ENCODE measurements around the gene GTF2IRD1. TPM values are rescaled to one million over a fixed set of nuclear protein-coding genes. Genes with fewer than 3 reads are reported as not detected.
"Not testable (repeated sequence)": the region's sequence is repeated elsewhere in the genome, so short reads cannot be mapped to it uniquely, and the experiment has no call there.

The GTF2IRD1 gene
- total RNA-seq, 4 donors from 2014 or later = 3.9 to 18.1 (median 11.0) TPM

GRCh38 chr7:74554178-74554577, 100.5 kb downstream of the GTF2IRD1 start:
- ATAC-seq (ENCODE audit: low FRiP score) (no peak), DNase-seq (ENCODE audit: low spot score) (no peak)
- no peak for TF ChIP-seq CTCF (IDR thresholded peaks at IDR 0.05)

- TF ChIP-seq CTCF (IDR thresholded peaks at IDR 0.05) = no peak
- no peak for ATAC-seq (ENCODE audit: low FRiP score)
These were observed 106.5 kb downstream of the GTF2IRD1 start for GRCh38 chr7:74560086-74560719.

GRCh38 chr7:74561898-74562613, 108.3 kb downstream of the GTF2IRD1 start:
- ATAC-seq (ENCODE audit: low FRiP score) (no peak), DNase-seq (ENCODE audit: low spot score) (no peak)
- no peak for TF ChIP-seq CTCF (IDR thresholded peaks at IDR 0.05)

More at GRCh38 chr7:74560086-74560719, 106.5 kb downstream of the GTF2IRD1 start:
- no peak for DNase-seq (ENCODE audit: low spot score)

- DNase-seq (ENCODE audit: low spot score); ATAC-seq (ENCODE audit: low FRiP score): not testable (repeated sequence)
These were observed 109.9 kb downstream of the GTF2IRD1 start for GRCh38 chr7:74563639-74564038.

- TF ChIP-seq CTCF (IDR thresholded peaks at IDR 0.05) = no peak
- no peak for DNase-seq (ENCODE audit: low spot score)
- no peak for ATAC-seq (ENCODE audit: low FRiP score)
These were observed 113.6 kb downstream of the GTF2IRD1 start for GRCh38 chr7:74567318-74567668.

GRCh38 chr7:74568658-74569057, 115.0 kb downstream of the GTF2IRD1 start:
- ATAC-seq (ENCODE audit: low FRiP score) (no peak), DNase-seq (ENCODE audit: low spot score) (no peak)
- TF ChIP-seq CTCF (IDR thresholded peaks at IDR 0.05) = no peak

GRCh38 chr7:74569501-74570075, 115.9 kb downstream of the GTF2IRD1 start:
- ATAC-seq (ENCODE audit: low FRiP score) (no peak), DNase-seq (ENCODE audit: low spot score) (no peak)
- TF ChIP-seq CTCF (IDR thresholded peaks at IDR 0.05) = no peak
